ENCODE measurements around the gene ATL2.

The ATL2 gene

DNA sequence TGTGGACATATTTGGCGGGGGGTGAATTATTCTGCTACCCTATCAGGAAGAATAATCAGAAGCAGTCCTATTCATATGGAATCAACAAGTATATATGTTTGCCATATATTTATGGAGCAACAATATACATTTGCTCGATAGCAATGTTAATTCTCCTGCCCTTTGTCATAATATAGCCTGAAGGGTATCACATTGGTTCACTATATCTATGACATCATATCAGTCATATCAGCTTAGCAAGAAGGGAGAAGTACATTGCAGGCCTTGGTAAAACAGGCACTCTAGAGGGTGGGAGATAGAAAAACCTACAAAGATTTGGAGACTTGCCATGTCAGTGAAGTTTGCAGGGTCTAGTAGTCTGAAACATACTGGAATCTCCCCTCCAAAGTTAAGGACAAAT lies 128.4 kb downstream of the ATL2 start:
- DNase-seq (ENCODE audit: low read depth): no peak

DNA sequence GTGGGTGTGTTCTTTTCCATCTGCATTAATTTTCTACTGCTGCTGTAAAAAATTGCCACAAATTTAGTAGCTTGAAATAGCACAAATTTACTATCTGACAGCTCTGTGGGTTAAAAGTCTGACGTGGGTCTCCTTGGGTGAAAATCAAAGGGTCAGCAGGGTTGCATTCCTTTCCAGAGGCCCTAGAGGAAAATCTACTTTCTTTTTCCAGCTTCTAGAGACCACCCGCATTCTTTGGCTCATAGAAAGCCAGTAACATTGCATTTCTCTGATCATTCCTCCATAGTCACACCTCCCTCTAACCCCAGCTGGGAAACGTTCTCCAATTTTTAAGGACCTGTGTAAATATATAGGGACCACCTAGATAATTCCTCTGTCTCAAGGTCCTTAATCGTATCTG lies 128.8 kb downstream of the ATL2 start:
- DNase-seq (ENCODE audit: low read depth): no peak

DNA sequence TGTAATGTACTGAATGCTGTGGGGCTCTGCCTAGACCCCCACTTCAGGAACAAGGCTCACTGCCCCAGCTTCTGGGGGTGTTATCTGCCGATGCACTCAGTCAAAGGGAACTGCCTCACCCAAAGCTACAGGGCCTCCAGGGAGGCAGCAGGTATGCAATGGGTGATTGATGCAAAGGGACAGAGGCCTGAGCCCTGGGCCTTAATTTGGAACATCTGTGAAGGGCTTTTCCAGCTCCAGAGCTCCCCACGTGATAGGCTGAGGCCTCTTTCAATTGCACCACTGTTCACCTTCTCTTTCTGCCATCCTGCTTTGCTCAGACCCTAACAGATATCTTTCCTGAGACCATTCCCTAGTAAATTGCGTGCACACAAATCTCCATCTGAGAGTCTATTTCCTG lies 131.0 kb downstream of the ATL2 start:
- no peak for DNase-seq (ENCODE audit: low read depth)

DNA sequence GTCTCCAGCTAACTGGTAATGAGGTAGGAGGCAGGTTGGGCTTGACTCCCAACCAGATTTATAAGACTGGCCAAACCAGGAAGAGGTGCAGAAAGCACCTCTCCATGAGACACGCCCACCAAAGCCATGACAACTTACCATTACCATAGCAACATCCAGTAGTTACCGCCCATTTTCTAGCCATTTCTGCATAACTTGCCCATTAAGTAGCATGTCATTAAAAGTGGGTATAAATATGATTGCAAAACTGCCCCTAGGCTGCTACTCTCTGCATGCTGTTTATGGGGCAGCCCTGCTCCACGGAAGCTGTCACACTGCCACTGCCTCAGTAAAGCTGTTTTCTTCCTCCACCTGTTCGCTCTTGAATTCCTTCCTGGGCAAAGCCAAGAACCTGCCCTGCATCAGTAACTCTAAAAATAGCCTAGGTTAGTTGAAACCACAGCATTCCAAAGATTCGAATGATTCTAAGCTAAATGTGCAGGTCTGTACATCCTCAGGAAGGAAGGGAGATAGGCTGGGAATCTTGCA lies 131.9 kb downstream of the ATL2 start:
- no peak for DNase-seq (ENCODE audit: low read depth)

DNA sequence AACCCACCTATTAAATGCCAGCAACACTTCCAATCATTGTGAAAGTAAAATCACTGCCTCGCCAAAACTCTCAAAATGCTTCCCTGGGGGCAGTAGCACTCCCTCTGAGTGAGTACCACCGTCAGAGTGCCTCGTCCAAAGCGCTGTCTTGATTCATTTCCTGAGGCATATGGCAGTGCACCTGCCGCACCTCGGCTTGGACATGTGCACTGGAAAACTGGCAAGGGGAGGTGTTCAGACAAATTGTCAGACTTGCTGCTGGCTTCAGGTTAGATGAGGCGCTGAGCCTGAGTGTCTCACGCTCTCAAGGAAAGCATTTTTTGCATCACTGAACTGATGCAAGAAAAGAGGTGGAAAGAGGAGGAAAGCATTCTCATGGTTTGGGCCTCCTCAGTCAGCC lies 132.8 kb downstream of the ATL2 start:
- no peak for DNase-seq (ENCODE audit: low read depth)
